Measurements from ENCODE around the gene WRNIP1.
A peak's percentile ranks its signal among the peaks of the same experiment; 100 is the strongest.

Gene WRNIP1

GRCh38 chr6:2763876-2764540, 1.2 kb upstream of the WRNIP1 start:
- DNase-seq, result no peak

- DNase-seq, result peak; percentile 38
Measured at GRCh38 chr6:2764610-2765165, 505 bp upstream of the WRNIP1 start.

GRCh38 chr6:2765896-2766766, 938 bp downstream of the WRNIP1 start:
- no peak for DNase-seq

GRCh38 chr6:2766767-2767656, 1.8 kb downstream of the WRNIP1 start:
- DNase-seq, result no peak

GRCh38 chr6:2767657-2768524, 2.7 kb downstream of the WRNIP1 start:
- DNase-seq, result no peak

- no peak for DNase-seq
Measured at GRCh38 chr6:2768696-2769095, 3.5 kb downstream of the WRNIP1 start.

GRCh38 chr6:2770171-2770570, 5.0 kb downstream of the WRNIP1 start:
- no peak for DNase-seq

GRCh38 chr6:2771079-2771478, 5.9 kb downstream of the WRNIP1 start:
- no peak for DNase-seq

- DNase-seq, result no peak
Measured at GRCh38 chr6:2772840-2773239, 7.6 kb downstream of the WRNIP1 start.

GRCh38 chr6:2773449-2773848, 8.3 kb downstream of the WRNIP1 start:
- DNase-seq, result no peak

- DNase-seq, result no peak
Measured at GRCh38 chr6:2775003-2775402, 9.8 kb downstream of the WRNIP1 start.

- no peak for DNase-seq
Measured at GRCh38 chr6:2777249-2777648, 12.1 kb downstream of the WRNIP1 start.

GRCh38 chr6:2780102-2780737, 15.0 kb downstream of the WRNIP1 start:
- no peak for DNase-seq

- DNase-seq, result no peak
Measured at GRCh38 chr6:2781685-2782355, 16.6 kb downstream of the WRNIP1 start.

GRCh38 chr6:2782356-2782708, 17.1 kb downstream of the WRNIP1 start:
- DNase-seq, result no peak

GRCh38 chr6:2782825-2783187, 17.6 kb downstream of the WRNIP1 start:
- no peak for DNase-seq

GRCh38 chr6:2783188-2783963, 18.2 kb downstream of the WRNIP1 start:
- DNase-seq, result no peak

GRCh38 chr6:2784061-2784460, 18.9 kb downstream of the WRNIP1 start:
- no peak for DNase-seq

- no peak for DNase-seq
Measured at GRCh38 chr6:2784930-2785329, 19.7 kb downstream of the WRNIP1 start.

- no peak for DNase-seq
Measured at GRCh38 chr6:2786269-2786668, 21.1 kb downstream of the WRNIP1 start.
